Right cardiac atrium (tissue), 5 donors: ENCODE measurements around the gene DHODH. TPM values are rescaled to one million over a fixed set of nuclear protein-coding genes. Genes with fewer than 3 reads are reported as not detected.
A peak's percentile ranks its signal among the peaks of the same experiment; 100 is the strongest.
"Not testable (repeated sequence)": the region's sequence is repeated elsewhere in the genome, so short reads cannot be mapped to it uniquely, and the experiment has no call there.

Experiments used
- ATAC-seq, 2 donors: fragments of 200-7000 bp; cut with Tn5 transposase; one replicate each; pipeline versions ENCODE4 v1.8.0 to v1.9.1; 2020; ENCODE audit warnings: moderate library complexity in 2 of 2, mild to moderate bottlenecking in 1 of 2
- DNase-seq, 3 donors: peaks; one replicate each; pipeline ENCODE4 v3.0.0-alpha.2; 2020
- H3K27ac ChIP-seq: one replicate; pipeline ENCODE4 v1.5.1; 2013; ENCODE audit warnings: mild to moderate bottlenecking, low read length, control low read depth, moderate library complexity
- H3K27me3 ChIP-seq: one replicate; pipeline ENCODE4 v1.6.1; 2013; ENCODE audit not compliant: control insufficient read depth, insufficient read depth
- H3K4me1 ChIP-seq: one replicate; pipeline ENCODE4 v1.6.1; 2013; ENCODE audit warnings: low read length; ENCODE audit not compliant: control insufficient read depth, insufficient read depth
- H3K4me3 ChIP-seq: one replicate; pipeline ENCODE4 v1.5.1; 2013; ENCODE audit warnings: low read length, control low read depth
- H3K9me3 ChIP-seq: one replicate; pipeline ENCODE4 v1.6.1; 2013; ENCODE audit warnings: low read length; ENCODE audit not compliant: control insufficient read depth
- WGBS: extraction: QIAGEN DNeasy Blood & Tissue Kit; methylation state at CpG from one replicate; pipeline ENCODE4 v1.1.7; 2013; 5-methylcytosine and 5-hydroxymethylcytosine counted together
- intact Hi-C, 4 donors: fragments of 100-400 bp; cut with DNase I; formaldehyde crosslinking; loops; one replicate each; pipeline versions ENCODE4 v1.11.0 to v1.14.0; 2022 to 2023
- polyA plus RNA-seq: library from polyadenylated mRNA; stranded (reverse); fragments of 200-250 nt; gene quantifications from one replicate; pipeline ENCODE4 v1.2.3, GENCODE V29; 2013
- total RNA-seq, 4 donors: library from RNA; stranded (reverse); fragmentation: NEBNext Ultra II Directional; extraction: Animal tissue kit (Norgen Biotek cat#: 25700); gene quantifications; one replicate each; pipeline ENCODE4 v1.2.1, GENCODE V29; 2021
- donor health status: healthy with polysubstance abuse.
- donor health status: DM: no; HTN: yes; CAD: no.
- donor health status: DM: no; HTN: no; CAD: no.
- donor health status: DM: no; HTN: yes; CAD: no; lungs with severe emphysema.
- donor health status: DM: yes; HTN: yes; CAD: no.

The DHODH gene
- total and polyA plus RNA-seq, 5 donors, result 38.9 to 55.7 (median 47.2) TPM

- WGBS, result 44% methylated on average over 2 of the region's 6 CpGs
- H3K4me3 ChIP-seq, H3K27me3 ChIP-seq, H3K9me3 ChIP-seq, intact Hi-C loops, DNase-seq: not testable (repeated sequence)
- peak overlapping the region; percentile 48 for H3K27ac ChIP-seq
- H3K4me1 ChIP-seq, result peaks cover 13% of the 10 kb centered on the region
- ATAC-seq, result peak; percentile 24 to 39
These were observed 66.5 kb downstream of the DHODH start for GRCh38 chr16:72075067-72075466.

Other genes starting within 250 kb of the DHODH start
- 10 to 100 TPM; 36.2 to 47.8 (median 37.8) TPM for gene AP1G1, start 199.9 kb upstream of the DHODH start, total RNA-seq
- gene AP1G1, start 199.9 kb upstream of the DHODH start, polyA plus RNA-seq, result 11.2 TPM
- 10 to 100 TPM; 16.2 to 20.1 (median 17.1) TPM for gene ATXN1L, start 162.8 kb upstream of the DHODH start, total RNA-seq
- gene ATXN1L, start 162.8 kb upstream of the DHODH start, polyA plus RNA-seq, result 8.7 TPM
- 1 to 10 TPM; 6.3 to 8.5 (median 6.9) TPM for gene ZNF821, start 124.6 kb upstream of the DHODH start, total RNA-seq
- 5.0 TPM for gene ZNF821, start 124.6 kb upstream of the DHODH start, polyA plus RNA-seq
- 100 to 1,000 TPM; 128 to 148 (median 139) TPM for gene IST1, start 113.2 kb upstream of the DHODH start, total RNA-seq
- gene IST1, start 113.2 kb upstream of the DHODH start, polyA plus RNA-seq, result 89.5 TPM
- 1 to 10 TPM in 1 of 4 donors, under 1 TPM in 3; 0.26 to 1.1 (median 0.44) TPM for gene PKD1L3, start 8.3 kb upstream of the DHODH start, total RNA-seq
- 0.18 TPM for gene PKD1L3, start 8.3 kb upstream of the DHODH start, polyA plus RNA-seq
- gene HP, start 45.8 kb downstream of the DHODH start, total RNA-seq, result 100 to 1,000 TPM in 1 of 4 donors, 10 to 100 TPM in 2, 1 to 10 TPM in 1; 3.1 to 103 (median 36.3) TPM
- 13.2 TPM for gene HP, start 45.8 kb downstream of the DHODH start, polyA plus RNA-seq
- 10 to 100 TPM; 13.2 to 25.3 (median 15.8) TPM for gene HPR, start 54.5 kb downstream of the DHODH start, total RNA-seq
- gene HPR, start 54.5 kb downstream of the DHODH start, polyA plus RNA-seq, result 38.7 TPM
- gene TXNL4B, start 84.9 kb downstream of the DHODH start, total RNA-seq, result 1 to 10 TPM; 4.5 to 7.9 (median 5.4) TPM
- gene TXNL4B, start 84.9 kb downstream of the DHODH start, polyA plus RNA-seq, result 5.0 TPM
- gene DHX38, start 85.1 kb downstream of the DHODH start, total RNA-seq, result 10 to 100 TPM; 37.2 to 45.9 (median 43.1) TPM
- gene DHX38, start 85.1 kb downstream of the DHODH start, polyA plus RNA-seq, result 27.7 TPM
- under 1 TPM in 3 of 4 donors, not detected in 1; 0.42 to 0.51 (median 0.44) TPM for gene PMFBP1, start 163.4 kb downstream of the DHODH start, total RNA-seq
- gene PMFBP1, start 163.4 kb downstream of the DHODH start, polyA plus RNA-seq, result 0.38 TPM